ENCODE data around the gene LTB. TPM values are rescaled to one million over a fixed set of nuclear protein-coding genes. Genes with fewer than 3 reads are reported as not detected.

The LTB gene
- total and polyA plus RNA-seq, 9 of the 15 experiments (the other 6 are each of a cell fraction or from before 2014, with no cell fraction given): 0.07 to 0.51 TPM; not detected in 7

DNA sequence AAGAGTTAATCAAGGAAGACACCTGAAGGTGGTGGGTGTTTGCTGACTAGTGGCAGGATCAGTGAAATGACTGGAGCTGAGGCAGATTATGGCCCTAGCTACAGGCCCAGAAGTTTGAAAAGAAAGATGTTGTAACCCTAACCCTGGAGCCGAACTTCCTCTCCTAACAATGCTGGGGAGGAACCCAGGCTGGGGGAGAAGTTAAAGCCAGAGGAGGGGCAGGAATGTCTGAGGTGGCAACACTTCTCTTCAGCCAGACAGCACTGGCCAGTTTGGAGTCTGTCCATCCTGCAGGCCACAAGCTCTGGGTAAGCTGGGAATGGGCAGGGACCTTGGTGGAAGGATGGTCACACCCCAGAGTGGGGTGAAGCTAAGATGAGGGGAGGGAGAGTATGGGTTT lies 3.8 kb upstream of the LTB start, which contains the start of gene LST1 (continued):
- TF ChIP-seq, protein P1, sequence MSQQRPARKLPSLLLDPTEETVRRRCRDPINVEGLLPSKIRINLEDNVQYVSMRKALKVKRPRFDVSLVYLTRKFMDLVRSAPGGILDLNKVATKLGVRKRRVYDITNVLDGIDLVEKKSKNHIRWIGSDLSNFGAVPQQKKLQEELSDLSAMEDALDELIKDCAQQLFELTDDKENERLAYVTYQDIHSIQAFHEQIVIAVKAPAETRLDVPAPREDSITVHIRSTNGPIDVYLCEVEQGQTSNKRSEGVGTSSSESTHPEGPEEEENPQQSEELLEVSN (IDR thresholded peaks at IDR 0.05; ENCODE audit: borderline replicate concordance in 1 of 2, extremely low read depth in 1 of 2, insufficient read depth in 1 of 2, insufficient read length in 1 of 2, low read depth in 1 of 2, low read length in 1 of 2, poor library complexity in 1 of 2, severe bottlenecking in 1 of 2): no peak
- no peak for TF ChIP-seq U2AF2 (optimal IDR thresholded peaks at IDR 0.05; ENCODE audit: low read depth, low read length)
- 0 out of 2 replicates have a peak, but pooled peaks have one; percentile 11 for TF ChIP-seq CEBPB (tag; IDR thresholded peaks at IDR 0.05)
- TF ChIP-seq ZNF696 (CRISPR knock-in tag; conservative IDR thresholded peaks at IDR 0.05): no peak
- TF ChIP-seq FOXP1 (CRISPR knock-in tag; IDR thresholded peaks at IDR 0.05): 0 out of 2 replicates have a peak, but pooled peaks have one; percentile 13
- TF ChIP-seq SPI1 (IDR thresholded peaks at IDR 0.05; ENCODE audit: borderline replicate concordance, low read depth, low read length): peak; percentile 69; the same call in 1 of the 2 replicates
- no peak for TF ChIP-seq LCOR (CRISPR knock-in tag; IDR thresholded peaks at IDR 0.05)
- TF ChIP-seq, protein P2, sequence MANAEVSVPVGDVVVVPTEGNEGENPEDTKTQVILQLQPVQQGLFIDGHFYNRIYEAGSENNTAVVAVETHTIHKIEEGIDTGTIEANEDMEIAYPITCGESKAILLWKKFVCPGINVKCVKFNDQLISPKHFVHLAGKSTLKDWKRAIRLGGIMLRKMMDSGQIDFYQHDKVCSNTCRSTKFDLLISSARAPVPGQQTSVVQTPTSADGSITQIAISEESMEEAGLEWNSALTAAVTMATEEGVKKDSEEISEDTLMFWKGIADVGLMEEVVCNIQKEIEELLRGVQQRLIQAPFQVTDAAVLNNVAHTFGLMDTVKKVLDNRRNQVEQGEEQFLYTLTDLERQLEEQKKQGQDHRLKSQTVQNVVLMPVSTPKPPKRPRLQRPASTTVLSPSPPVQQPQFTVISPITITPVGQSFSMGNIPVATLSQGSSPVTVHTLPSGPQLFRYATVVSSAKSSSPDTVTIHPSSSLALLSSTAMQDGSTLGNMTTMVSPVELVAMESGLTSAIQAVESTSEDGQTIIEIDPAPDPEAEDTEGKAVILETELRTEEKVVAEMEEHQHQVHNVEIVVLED (CRISPR knock-in tag; IDR thresholded peaks at IDR 0.05): no peak
- no peak for TF ChIP-seq EWSR1 (IDR thresholded peaks at IDR 0.05; ENCODE audit: borderline replicate concordance, low read depth, partially characterized antibody)
- TF ChIP-seq, protein P3, sequence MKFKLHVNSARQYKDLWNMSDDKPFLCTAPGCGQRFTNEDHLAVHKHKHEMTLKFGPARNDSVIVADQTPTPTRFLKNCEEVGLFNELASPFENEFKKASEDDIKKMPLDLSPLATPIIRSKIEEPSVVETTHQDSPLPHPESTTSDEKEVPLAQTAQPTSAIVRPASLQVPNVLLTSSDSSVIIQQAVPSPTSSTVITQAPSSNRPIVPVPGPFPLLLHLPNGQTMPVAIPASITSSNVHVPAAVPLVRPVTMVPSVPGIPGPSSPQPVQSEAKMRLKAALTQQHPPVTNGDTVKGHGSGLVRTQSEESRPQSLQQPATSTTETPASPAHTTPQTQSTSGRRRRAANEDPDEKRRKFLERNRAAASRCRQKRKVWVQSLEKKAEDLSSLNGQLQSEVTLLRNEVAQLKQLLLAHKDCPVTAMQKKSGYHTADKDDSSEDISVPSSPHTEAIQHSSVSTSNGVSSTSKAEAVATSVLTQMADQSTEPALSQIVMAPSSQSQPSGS (CRISPR knock-in tag; IDR thresholded peaks at IDR 0.05): no peak
- TF ChIP-seq FOXA3 (CRISPR knock-in tag; conservative IDR thresholded peaks at IDR 0.05 in 1 of 2, IDR thresholded peaks at IDR 0.05 in 1 of 2): 0 out of 4 replicates have a peak, but pooled peaks of 1 of the 2 experiments have one; percentile 50
- TF ChIP-seq FOSL1 (tag; conservative IDR thresholded peaks at IDR 0.05): no peak
- no peak for TF ChIP-seq ZNF384 (IDR thresholded peaks at IDR 0.05; ENCODE audit: low read depth, low read length)
- TF ChIP-seq, protein P4, sequence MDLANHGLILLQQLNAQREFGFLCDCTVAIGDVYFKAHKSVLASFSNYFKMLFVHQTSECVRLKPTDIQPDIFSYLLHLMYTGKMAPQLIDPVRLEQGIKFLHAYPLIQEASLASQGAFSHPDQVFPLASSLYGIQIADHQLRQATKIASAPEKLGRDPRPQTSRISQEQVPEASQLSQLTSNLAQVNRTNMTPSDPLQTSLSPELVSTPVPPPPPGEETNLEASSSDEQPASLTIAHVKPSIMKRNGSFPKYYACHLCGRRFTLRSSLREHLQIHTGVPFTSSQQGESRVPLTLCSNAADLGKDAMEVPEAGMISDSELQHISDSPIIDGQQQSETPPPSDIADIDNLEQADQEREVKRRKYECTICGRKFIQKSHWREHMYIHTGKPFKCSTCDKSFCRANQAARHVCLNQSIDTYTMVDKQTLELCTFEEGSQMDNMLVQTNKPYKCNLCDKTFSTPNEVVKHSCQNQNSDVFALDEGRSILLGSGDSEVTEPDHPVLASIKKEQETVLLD (IDR thresholded peaks at IDR 0.05): no peak
- TF ChIP-seq, protein P5, sequence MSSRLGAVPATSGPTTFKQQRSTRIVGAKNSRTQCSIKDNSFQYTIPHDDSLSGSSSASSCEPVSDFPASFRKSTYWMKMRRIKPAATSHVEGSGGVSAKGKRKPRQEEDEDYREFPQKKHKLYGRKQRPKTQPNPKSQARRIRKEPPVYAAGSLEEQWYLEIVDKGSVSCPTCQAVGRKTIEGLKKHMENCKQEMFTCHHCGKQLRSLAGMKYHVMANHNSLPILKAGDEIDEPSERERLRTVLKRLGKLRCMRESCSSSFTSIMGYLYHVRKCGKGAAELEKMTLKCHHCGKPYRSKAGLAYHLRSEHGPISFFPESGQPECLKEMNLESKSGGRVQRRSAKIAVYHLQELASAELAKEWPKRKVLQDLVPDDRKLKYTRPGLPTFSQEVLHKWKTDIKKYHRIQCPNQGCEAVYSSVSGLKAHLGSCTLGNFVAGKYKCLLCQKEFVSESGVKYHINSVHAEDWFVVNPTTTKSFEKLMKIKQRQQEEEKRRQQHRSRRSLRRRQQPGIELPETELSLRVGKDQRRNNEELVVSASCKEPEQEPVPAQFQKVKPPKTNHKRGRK (tag; IDR thresholded peaks at IDR 0.05): no peak
- TF ChIP-seq, protein P6, sequence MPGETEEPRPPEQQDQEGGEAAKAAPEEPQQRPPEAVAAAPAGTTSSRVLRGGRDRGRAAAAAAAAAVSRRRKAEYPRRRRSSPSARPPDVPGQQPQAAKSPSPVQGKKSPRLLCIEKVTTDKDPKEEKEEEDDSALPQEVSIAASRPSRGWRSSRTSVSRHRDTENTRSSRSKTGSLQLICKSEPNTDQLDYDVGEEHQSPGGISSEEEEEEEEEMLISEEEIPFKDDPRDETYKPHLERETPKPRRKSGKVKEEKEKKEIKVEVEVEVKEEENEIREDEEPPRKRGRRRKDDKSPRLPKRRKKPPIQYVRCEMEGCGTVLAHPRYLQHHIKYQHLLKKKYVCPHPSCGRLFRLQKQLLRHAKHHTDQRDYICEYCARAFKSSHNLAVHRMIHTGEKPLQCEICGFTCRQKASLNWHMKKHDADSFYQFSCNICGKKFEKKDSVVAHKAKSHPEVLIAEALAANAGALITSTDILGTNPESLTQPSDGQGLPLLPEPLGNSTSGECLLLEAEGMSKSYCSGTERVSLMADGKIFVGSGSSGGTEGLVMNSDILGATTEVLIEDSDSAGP (CRISPR knock-in tag; IDR thresholded peaks at IDR 0.05): no peak

Measured in K562 (cell line).